Stimulated activated CD4-positive, alpha-beta T cell treated with anti-CD3 and anti-CD28 coated beads, Interleukin-4, amount 100 ng/mL, for 1 hour (primary cell): ENCODE data around the gene SERPINI1.

Source experiments
- DNase-seq: peaks from one replicate; pipeline ENCODE4 v3.0.0-alpha.2; 2020

Gene SERPINI1

DNA sequence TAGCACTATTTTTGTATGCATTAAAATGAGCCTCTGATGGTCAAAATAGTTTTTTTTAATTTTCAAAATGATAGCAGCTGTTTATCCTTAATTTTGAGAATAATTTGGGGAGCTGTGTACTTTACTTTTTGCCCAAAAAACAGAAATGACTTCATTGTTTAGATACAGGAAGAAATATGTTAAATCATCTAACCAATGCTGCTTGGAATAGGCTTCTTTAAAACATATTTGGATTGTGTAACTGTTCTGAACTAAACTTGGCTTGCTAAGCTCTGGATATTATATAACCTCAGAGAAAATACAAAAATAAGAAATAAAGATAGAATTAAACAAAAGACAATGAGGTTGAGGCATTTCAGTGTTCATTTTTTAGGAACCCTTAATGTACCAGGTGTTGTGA is 119.3 kb downstream of the SERPINI1 start:
- DNase-seq = no peak

DNA sequence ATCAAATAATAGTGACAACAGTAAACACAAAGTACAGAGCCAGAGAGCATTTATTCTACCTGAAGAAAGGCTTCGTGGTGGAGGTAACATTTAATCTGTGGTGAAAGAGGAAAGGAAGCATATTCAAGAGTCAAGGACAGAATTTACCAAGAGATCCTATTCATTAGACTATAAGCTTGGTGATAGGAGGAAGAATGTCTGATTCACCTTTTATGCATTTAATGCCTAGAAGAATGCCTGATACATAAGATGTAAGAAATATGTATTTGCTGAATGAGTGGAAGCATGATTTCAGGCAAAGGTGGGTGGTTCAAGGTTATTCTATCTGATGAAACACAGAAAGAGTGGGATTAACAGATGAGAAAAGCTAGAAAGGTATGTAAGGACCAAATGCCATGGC is 119.8 kb downstream of the SERPINI1 start:
- DNase-seq = no peak

DNA sequence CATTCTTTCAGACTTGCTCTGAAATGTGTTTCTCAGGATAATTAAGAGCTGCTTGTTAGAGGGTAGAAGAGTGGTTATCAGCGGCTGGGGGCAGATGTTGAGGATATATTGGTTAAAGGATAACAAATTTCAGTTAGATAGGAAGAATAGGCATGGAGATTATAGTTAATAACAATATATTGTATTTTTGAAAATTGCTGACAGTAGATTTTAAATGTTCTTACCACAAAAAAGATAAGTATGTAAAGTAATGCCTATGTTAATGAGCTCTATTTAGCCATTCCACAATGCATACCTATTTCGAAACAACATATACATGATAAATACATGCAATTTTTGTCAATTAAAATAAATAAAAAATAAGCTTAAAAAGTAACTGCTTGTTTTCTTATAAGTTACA is 123.3 kb downstream of the SERPINI1 start:
- DNase-seq = no peak

DNA sequence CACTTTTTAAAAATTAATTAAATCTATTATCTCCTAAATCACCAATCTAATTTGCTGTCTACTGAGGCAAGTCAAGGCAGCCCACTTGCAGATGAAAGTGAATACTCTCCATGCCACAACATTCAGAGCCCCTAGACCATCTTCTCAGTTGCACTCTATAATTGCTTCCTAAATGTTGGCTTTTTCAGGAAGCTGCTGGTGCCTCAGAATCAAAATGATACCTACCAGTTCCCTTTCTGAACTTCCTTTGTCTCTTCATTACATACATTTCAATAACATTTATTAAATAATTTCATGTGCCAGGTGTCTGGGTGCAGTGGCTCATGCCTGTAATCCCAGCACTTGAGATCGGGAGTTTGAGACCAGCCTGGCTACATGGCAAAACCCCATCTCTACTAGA is 124.1 kb downstream of the SERPINI1 start:
- no peak for DNase-seq

DNA sequence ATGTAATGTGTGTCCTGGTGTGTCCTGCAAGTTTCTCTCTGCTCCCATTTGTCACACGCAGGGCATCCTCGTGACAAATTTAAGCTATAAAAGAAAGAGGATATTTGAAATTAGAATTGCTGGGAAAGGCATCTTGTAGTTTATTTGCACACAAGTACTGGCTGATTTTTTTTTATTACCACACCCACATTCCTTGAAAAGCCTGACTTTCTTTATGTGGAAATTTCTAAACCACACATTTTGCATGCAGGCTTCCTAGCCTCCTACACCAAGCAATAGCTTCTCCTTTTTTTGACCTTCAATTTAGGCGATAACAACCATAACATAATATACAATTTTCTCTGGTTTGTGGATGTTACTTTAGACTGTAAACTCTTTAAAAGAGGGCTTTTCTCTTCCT is 126.1 kb downstream of the SERPINI1 start:
- no peak for DNase-seq

DNA sequence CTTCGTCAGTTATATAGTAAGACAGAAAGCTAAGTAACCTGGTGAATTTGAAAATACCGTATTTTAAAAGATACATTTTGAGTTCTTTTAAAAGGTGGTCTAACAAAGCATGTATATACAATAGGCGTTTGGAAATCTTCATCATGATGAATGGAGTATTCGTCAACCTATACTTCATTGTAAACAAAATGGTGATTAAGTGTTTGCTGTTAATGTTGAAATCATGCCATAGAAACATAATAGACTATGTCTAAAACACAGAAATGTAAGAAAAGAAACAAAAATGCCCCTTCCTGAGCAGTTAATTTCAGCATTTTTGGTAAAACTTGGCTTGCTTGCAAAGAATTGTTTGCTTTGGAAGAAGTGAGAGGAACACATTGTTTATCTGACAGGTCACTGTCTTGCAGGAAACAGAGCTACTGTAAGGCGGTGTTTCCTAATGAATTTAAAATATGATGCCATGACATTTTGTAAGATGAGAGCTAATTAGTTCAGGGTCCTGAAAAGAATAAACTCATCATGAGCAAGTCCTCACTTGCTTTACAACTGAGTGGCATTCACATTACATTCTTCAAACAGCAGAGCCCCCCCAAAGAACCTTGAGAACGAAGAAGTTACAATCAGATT is 126.7 kb downstream of the SERPINI1 start:
- no peak for DNase-seq

DNA sequence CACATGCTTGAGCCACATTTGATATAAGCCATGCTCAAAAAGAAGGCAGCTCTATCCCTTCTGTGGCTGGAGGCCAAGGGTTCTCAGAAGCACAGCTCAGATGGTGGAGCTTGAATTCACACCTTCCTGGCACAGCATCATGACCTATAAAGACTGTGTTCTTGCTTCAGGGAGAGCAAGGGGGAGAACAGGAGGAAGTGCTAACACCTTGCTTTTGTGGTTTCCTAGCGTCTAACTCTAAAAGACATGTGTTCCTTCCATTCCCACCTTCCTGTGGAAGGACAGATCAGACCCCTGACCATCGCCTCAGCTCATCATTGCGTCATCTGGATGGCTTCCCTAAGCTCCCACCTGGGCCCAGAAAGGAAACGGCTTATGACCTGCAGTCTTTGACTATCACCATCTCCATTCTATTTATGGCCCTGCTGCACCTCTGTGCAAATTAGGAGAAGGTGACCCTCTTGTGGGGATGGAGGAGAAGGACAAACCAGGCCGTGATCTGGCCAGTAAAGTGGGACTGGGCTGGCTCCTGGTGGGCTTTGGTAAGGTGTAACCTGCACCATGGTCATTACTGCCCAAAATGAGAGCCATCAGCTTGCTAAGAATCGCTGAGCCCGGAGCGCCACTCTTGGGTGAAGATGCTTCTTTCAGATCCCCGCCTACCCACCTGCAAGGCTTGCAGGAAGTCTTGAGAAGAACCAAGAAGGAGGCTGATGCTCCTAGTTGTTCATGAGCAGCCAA is 128.5 kb downstream of the SERPINI1 start:
- no peak for DNase-seq

DNA sequence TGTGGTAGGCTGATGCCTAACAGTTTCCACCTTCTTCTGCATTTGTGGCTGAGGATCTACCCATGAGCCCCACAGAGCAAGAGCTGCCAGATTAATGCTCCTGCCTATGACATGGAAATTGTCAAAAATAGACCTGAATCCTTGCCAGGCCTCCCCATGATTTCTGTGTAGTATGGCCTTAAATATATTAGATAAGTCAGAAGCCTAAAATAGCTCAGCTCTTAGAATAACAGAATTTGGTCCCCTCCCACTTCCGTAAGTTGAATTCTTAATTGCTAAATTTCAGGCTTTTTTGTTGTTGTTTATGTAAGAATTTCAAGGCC is 129.0 kb downstream of the SERPINI1 start:
- DNase-seq = no peak

DNA sequence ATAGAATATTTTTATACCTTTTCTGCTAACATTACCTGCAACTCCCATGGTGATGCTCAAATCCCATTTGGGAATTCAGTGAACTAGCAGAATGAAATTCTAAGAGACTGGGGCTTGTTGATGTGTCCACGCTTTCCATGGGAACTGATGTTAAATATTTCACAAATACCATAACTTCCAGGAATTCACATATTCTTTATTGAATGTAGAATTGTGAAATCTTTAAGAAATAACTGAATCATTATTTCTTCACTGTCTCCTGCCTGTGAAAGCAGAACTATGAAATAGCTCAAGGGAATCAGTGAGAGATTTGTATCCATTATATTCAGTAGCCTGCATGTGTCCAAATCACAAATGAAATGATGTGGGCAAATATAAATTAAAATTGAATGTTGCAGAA is 130.8 kb downstream of the SERPINI1 start:
- no peak for DNase-seq

DNA sequence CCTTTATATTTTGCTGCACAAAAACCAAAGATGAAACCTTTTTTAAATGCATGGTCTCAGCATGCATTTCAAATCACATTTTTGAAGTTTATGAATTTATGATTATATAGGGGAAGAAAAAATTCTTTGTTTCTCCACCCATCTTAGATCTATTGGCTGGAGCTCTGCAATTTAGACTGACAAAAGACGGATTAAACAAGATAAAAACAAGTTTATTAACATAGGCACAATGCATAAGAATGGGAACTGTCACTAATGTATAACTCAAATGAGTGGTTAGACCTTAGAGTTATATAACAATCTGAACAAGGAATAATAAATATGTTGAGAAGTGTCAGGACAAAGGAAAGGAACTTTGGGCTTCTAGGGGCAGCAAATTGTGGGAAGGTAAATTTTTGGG is 132.5 kb downstream of the SERPINI1 start:
- no peak for DNase-seq

DNA sequence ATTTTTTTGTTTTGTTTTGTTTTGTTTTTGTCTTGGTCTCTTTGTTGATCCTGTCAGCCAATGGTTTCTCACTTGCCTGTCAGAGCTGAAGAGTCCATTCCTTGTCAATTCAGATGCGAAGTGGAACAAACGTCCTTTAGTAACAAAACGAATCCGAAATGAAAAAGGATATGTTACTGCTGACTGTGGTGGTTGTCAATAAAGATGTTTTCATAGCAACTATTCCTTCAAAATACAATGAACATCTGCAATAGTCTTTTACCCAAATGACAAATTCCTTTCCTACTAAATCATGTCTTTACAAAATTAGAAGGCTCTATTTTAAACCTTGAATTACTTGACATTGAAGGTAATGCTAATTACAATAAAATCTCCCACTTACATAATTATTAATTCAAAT is 134.7 kb downstream of the SERPINI1 start:
- DNase-seq = no peak

DNA sequence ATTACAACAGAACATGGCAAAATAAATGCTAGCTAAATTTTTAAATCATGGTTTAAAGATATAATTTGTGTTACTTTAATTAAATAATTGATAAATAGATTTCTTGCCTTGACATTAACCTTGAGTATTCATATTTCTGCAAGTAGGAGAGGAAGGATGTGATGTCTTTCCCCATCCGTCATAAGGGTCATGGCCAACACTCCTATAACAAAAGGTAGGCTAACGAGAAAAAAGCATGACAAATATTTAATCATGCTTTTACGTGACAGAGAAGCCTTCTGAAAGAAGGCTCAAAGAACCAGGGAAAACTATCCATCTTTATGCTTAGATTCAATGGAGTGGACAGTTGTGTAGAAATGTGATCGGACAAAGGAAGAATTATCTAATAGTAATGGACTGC is 135.2 kb downstream of the SERPINI1 start:
- no peak for DNase-seq

DNA sequence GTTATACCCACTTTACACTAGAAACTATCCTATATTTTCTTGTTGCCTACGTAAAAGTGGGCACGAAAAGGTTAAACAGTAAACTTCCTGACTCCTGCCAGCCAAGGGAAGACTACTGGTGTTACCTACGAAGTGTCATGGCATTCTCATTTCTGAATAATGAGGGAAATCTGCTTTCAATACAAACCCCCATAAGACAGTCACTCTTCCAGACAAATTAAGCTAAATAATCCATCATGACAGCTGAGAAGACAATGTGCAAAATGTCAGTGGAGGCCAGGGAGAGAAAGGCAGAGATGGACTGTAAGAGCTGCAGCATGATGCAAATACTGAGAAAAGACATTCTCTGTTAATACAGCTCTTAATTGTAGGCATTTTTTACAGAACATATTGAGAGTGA is 136.5 kb downstream of the SERPINI1 start:
- DNase-seq = no peak

DNA sequence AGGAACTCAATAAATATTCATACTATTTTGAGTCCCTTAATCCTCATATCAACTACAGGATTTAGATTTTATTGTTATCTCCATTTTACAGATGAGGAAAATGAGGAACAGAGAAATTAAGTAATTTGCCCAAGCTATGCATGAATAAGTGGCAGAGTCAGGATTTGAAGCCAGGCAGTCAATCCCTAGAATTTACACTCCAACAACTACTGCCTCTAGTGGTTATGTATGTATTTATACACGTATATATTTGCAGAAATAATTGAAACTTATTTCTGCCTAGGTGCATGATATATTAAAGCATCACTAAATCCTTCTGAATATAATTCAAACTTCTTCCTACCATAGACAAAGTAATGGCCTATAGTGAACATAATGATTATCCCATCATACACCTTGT is 137.4 kb downstream of the SERPINI1 start:
- no peak for DNase-seq

DNA sequence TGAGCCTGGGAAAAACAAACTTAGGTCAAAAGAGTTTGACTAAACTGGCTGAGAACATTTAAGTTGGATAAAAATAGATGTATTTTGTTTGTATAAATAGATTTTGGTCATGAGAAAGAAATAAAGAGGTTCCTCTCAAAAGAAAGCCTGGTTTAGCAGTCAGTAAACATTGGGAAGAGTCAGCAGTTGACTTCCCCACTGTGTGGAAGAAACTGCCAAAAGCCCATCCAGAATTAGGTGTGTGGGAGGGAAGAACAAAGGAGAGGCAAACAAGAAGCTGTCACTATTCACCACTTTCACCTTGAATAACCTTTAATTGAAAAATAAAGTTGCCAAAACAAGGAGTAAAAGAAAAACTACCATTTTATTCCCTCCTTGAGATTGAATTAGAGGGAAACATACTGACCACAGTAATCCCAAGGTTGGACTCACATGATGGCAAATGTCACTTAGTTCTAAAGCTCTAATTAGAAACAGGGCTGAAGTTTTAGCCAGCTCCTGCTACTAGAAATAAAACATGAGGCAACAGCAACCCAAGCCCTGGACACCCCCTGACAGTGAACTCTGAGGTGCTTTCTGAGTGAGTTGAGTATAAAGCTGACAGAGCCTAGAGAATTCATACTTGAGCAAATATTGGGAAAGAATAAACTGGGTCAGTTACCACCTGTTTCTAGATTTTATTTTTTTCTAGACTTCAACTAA is 139.3 kb downstream of the SERPINI1 start:
- DNase-seq = no peak
